H1 (cell line): ENCODE results near the gene MCF2L2.

Experiments
- CHD2 ChIP-seq: IDR thresholded peaks from 2 replicates; pipeline ENCODE4 v1.6.1; 2012; ENCODE audit warnings: low read length, improper control_type of control experiment
- CTCF ChIP-seq, 3 experiments: IDR thresholded peaks; 1 replicate in 2 of 3; 2 replicates in 1 of 3; pipeline versions ENCODE4 v1.5.1 to v1.6.1; 2011; ENCODE audit warnings: low read length in 3 of 3, mild to moderate bottlenecking in 3 of 3, inconsistent platforms in 2 of 3, low read depth in 1 of 3, moderate library complexity in 1 of 3; ENCODE audit not compliant: insufficient read depth in 1 of 3; ENCODE audit errors: control extremely low read depth in 1 of 3
- EP300 ChIP-seq, 2 experiments: IDR thresholded peaks; 1 replicate in 1 of 2; 2 replicates in 1 of 2; pipeline ENCODE4 v1.6.1; 2011 to 2012; ENCODE audit warnings: low read depth in 2 of 2, low read length in 2 of 2, mild to moderate bottlenecking in 2 of 2, borderline replicate concordance in 1 of 2, inconsistent platforms in 1 of 2, moderate library complexity in 1 of 2
- EZH2 ChIP-seq: fragments of 200-600 bp; sonication (generic); IDR thresholded peaks from 2 replicates; pipeline ENCODE4 v1.7.1; 2012; ENCODE audit warnings: low read depth, mild to moderate bottlenecking, moderate library complexity, low read length, inconsistent platforms; ENCODE audit not compliant: severe bottlenecking
- JUN ChIP-seq: IDR thresholded peaks from 2 replicates; pipeline ENCODE4 v1.6.1; 2011; ENCODE audit warnings: low read depth, mild to moderate bottlenecking, improper control_type of control experiment, low read length
- NANOG ChIP-seq: IDR thresholded peaks from 2 replicates; pipeline ENCODE4 v1.6.1; 2011; ENCODE audit warnings: low read length, low read depth, mild to moderate bottlenecking, inconsistent platforms; ENCODE audit not compliant: insufficient read depth, poor library complexity, severe bottlenecking
- NRF1 ChIP-seq: IDR thresholded peaks from 2 replicates; pipeline ENCODE4 v1.6.1; 2011; ENCODE audit warnings: mild to moderate bottlenecking, low read depth, low read length, improper control_type of control experiment
- PHF8 ChIP-seq: fragments of 200-600 bp; sonication (generic); conservative IDR thresholded peaks from 2 replicates; pipeline ENCODE4 v1.7.1; 2012; ENCODE audit warnings: low read depth, mild to moderate bottlenecking, inconsistent platforms, low read length, moderate library complexity
- POLR2A ChIP-seq, 2 experiments: IDR thresholded peaks; 1 replicate in 1 of 2; 2 replicates in 1 of 2; pipeline ENCODE4 v1.6.1; 2011; ENCODE audit warnings: low read depth in 2 of 2, low read length in 2 of 2, mild to moderate bottlenecking in 2 of 2; ENCODE audit errors: control extremely low read depth in 1 of 2
- SIN3A ChIP-seq, 2 experiments: IDR thresholded peaks in 1 of 2; conservative IDR thresholded peaks in 1 of 2; 2 replicates each; pipeline ENCODE4 v1.6.1; 2011 to 2012; ENCODE audit warnings: low read length in 2 of 2, improper control_type of control experiment in 1 of 2, low read depth in 1 of 2, mild to moderate bottlenecking in 1 of 2
- SIX5 ChIP-seq: IDR thresholded peaks from 2 replicates; pipeline ENCODE4 v1.6.1; 2011; ENCODE audit warnings: mild to moderate bottlenecking, low read depth, low read length

- no peak for TF ChIP-seq CTCF (IDR thresholded peaks at IDR 0.05; ENCODE audit: control extremely low read depth in 1 of 3, insufficient read depth in 1 of 3, low read depth in 1 of 3, low read length in 3 of 3)
- TF ChIP-seq JUN, result no peak
- no peak for TF ChIP-seq POLR2A (IDR thresholded peaks at IDR 0.05; ENCODE audit: control extremely low read depth in 1 of 2, low read depth in 2 of 2, low read length in 2 of 2)
- no peak for TF ChIP-seq CHD2
- TF ChIP-seq EZH2, result no peak
- no peak for TF ChIP-seq SIN3A (conservative IDR thresholded peaks at IDR 0.05 in 1 of 2, IDR thresholded peaks at IDR 0.05 in 1 of 2; ENCODE audit: low read depth in 1 of 2, low read length in 2 of 2)
- no peak for TF ChIP-seq PHF8
- no peak for TF ChIP-seq NRF1
- TF ChIP-seq SIX5, result no peak
- no peak for TF ChIP-seq NANOG
- no peak for TF ChIP-seq EP300 (IDR thresholded peaks at IDR 0.05; ENCODE audit: borderline replicate concordance in 1 of 2, low read depth in 2 of 2, low read length in 2 of 2)
Measured at GRCh38 chr3:183267140-183267539, 161.3 kb downstream of the MCF2L2 start.
